ENCODE data around the gene F13A1. TPM values are rescaled to one million over a fixed set of nuclear protein-coding genes. Genes with fewer than 3 reads are reported as not detected.

The F13A1 gene
- polyA plus RNA-seq: 100 to 1,000 TPM in 2 of 3 donors, 1 to 10 TPM in 1; 8.7 to 296 (median 129) TPM

GRCh38 chr6:6319952-6320811 lies at the start of gene F13A1:
Gene F13A1 (minus strand): TSS chr6:6320662. CDS start chr6:6318664, 1,998 bp downstream.
- H3K27ac ChIP-seq (ENCODE audit: low read depth, low read length): no peak within 1 kb of the TSS
- WGBS, 3 donors: 8 to 18% (median 18%) methylated on average over 31 to 39 of the region's 39 CpGs

- WGBS, 3 donors: 71 to 94% (median 87%) methylated on average over 1 of the region's 1 CpG
Measured at GRCh38 chr6:6368684-6369052, 48.2 kb upstream of the F13A1 start.

GRCh38 chr6:6368040-6368683 lies 47.7 kb upstream of the F13A1 start:
- H3K27ac ChIP-seq (ENCODE audit: low read depth, low read length): no peak overlapping the region
- 78 to 96% (median 95%) methylated on average over 3 of the region's 3 CpGs for WGBS, 3 donors

More at GRCh38 chr6:6368684-6369052, 48.2 kb upstream of the F13A1 start:
- no peak overlapping the region for H3K27ac ChIP-seq (ENCODE audit: low read depth, low read length)

- H3K27ac ChIP-seq (ENCODE audit: low read depth, low read length): no peak overlapping the region
- WGBS, 3 donors: 35 to 84% (median 78%) methylated on average over 8 of the region's 8 CpGs
Measured at GRCh38 chr6:6366803-6367202, 46.3 kb upstream of the F13A1 start.

- no peak overlapping the region for H3K27ac ChIP-seq (ENCODE audit: low read depth, low read length)
- WGBS, 3 donors: 86 to 96% (median 91%) methylated on average over 4 of the region's 4 CpGs
Measured at GRCh38 chr6:6365242-6365641, 44.8 kb upstream of the F13A1 start.

GRCh38 chr6:6362056-6362840 lies 41.8 kb upstream of the F13A1 start:
- H3K27ac ChIP-seq (ENCODE audit: low read depth, low read length): no peak overlapping the region
- WGBS, 3 donors: 48 to 65% (median 49%) methylated on average over 5 of the region's 5 CpGs

- WGBS, 3 donors: 44 to 90% (median 89%) methylated on average over 3 of the region's 3 CpGs
- H3K27ac ChIP-seq (ENCODE audit: low read depth, low read length): no peak overlapping the region
Measured at GRCh38 chr6:6357530-6357929, 37.1 kb upstream of the F13A1 start.

GRCh38 chr6:6357032-6357431 lies 36.6 kb upstream of the F13A1 start:
- no peak overlapping the region for H3K27ac ChIP-seq (ENCODE audit: low read depth, low read length)
- 58 to 67% (median 59%) methylated on average over 6 of the region's 6 CpGs for WGBS, 3 donors

GRCh38 chr6:6352772-6353171 lies 32.3 kb upstream of the F13A1 start:
- WGBS, 3 donors: 90 to 96% (median 94%) methylated on average over 6 of the region's 6 CpGs
- H3K27ac ChIP-seq (ENCODE audit: low read depth, low read length): no peak overlapping the region

- no peak overlapping the region for H3K27ac ChIP-seq (ENCODE audit: low read depth, low read length)
- 36 to 42% (median 38%) methylated on average over 6 of the region's 6 CpGs for WGBS, 3 donors
Measured at GRCh38 chr6:6351511-6352025, 31.1 kb upstream of the F13A1 start.

GRCh38 chr6:6350696-6351095 lies 30.2 kb upstream of the F13A1 start:
- no peak overlapping the region for H3K27ac ChIP-seq (ENCODE audit: low read depth, low read length)
- WGBS, 3 donors: 79 to 88% (median 85%) methylated on average over 4 of the region's 4 CpGs

- WGBS, 3 donors: 54 to 69% (median 59%) methylated on average over 5 of the region's 5 CpGs
- no peak overlapping the region for H3K27ac ChIP-seq (ENCODE audit: low read depth, low read length)
Measured at GRCh38 chr6:6348256-6348655, 27.8 kb upstream of the F13A1 start.

- WGBS, 3 donors: 44 to 57% (median 48%) methylated on average over 3 of the region's 3 CpGs
Measured at GRCh38 chr6:6346427-6347023, 26.1 kb upstream of the F13A1 start.

GRCh38 chr6:6333501-6333900 lies 13.0 kb upstream of the F13A1 start:
- 66 to 95% (median 75%) methylated on average over 1 of the region's 1 CpG for WGBS, 3 donors

More at GRCh38 chr6:6346427-6347023, 26.1 kb upstream of the F13A1 start:
- no peak overlapping the region for H3K27ac ChIP-seq (ENCODE audit: low read depth, low read length)

GRCh38 chr6:6332811-6333244 lies 12.4 kb upstream of the F13A1 start:
- 55 to 66% (median 62%) methylated on average over 3 of the region's 3 CpGs for WGBS, 3 donors
- H3K27ac ChIP-seq (ENCODE audit: low read depth, low read length): no peak overlapping the region

More at GRCh38 chr6:6333501-6333900, 13.0 kb upstream of the F13A1 start:
- H3K27ac ChIP-seq (ENCODE audit: low read depth, low read length): no peak overlapping the region

GRCh38 chr6:6331946-6332601 lies 11.6 kb upstream of the F13A1 start:
- 17 to 53% (median 18%) methylated on average over 6 of the region's 6 CpGs for WGBS, 3 donors
- no peak overlapping the region for H3K27ac ChIP-seq (ENCODE audit: low read depth, low read length)

GRCh38 chr6:6331393-6331792 lies 10.9 kb upstream of the F13A1 start:
- 69 to 78% (median 69%) methylated on average over 6 of the region's 6 CpGs for WGBS, 3 donors
- no peak overlapping the region for H3K27ac ChIP-seq (ENCODE audit: low read depth, low read length)

- no peak overlapping the region for H3K27ac ChIP-seq (ENCODE audit: low read depth, low read length)
- WGBS, 3 donors: 89 to 95% (median 90%) methylated on average over 1 of the region's 1 CpG
Measured at GRCh38 chr6:6330407-6330806, 9.9 kb upstream of the F13A1 start.
